Muscle layer of colon (tissue), 2 donors: ENCODE results near the gene GATA3.

ENCODE experiments used
- H3K27ac ChIP-seq: one replicate; pipeline ENCODE4 v1.7.0; 2013; ENCODE audit warnings: low read depth, mild to moderate bottlenecking, low read length, moderate library complexity
- H3K27me3 ChIP-seq, 2 donors: one replicate each; pipeline ENCODE4 v1.7.0; 2013; ENCODE audit warnings: low read length in 2 of 2, mild to moderate bottlenecking in 2 of 2; ENCODE audit not compliant: insufficient read depth in 2 of 2, control insufficient read depth in 1 of 2
- H3K36me3 ChIP-seq: one replicate; pipeline ENCODE4 v1.7.0; 2013; ENCODE audit warnings: mild to moderate bottlenecking, low read length; ENCODE audit not compliant: insufficient read depth
- H3K4me1 ChIP-seq: one replicate; pipeline ENCODE4 v1.7.0; 2013; ENCODE audit warnings: mild to moderate bottlenecking, low read length; ENCODE audit not compliant: insufficient read depth
- H3K4me3 ChIP-seq, 2 donors: one replicate each; pipeline ENCODE4 v1.7.0; 2013; ENCODE audit warnings: low read length in 2 of 2, low read depth in 1 of 2, mild to moderate bottlenecking in 1 of 2, moderate library complexity in 1 of 2
- H3K9ac ChIP-seq: one replicate; pipeline ENCODE4 v1.7.0; 2013; ENCODE audit warnings: low read length
- H3K9me3 ChIP-seq: one replicate; pipeline ENCODE4 v1.7.0; 2013; ENCODE audit warnings: mild to moderate bottlenecking, low read length
- donor health status: abdominal sarcoma.
- donor health status: Adenocarcinoma of cecum.

Gene GATA3

DNA sequence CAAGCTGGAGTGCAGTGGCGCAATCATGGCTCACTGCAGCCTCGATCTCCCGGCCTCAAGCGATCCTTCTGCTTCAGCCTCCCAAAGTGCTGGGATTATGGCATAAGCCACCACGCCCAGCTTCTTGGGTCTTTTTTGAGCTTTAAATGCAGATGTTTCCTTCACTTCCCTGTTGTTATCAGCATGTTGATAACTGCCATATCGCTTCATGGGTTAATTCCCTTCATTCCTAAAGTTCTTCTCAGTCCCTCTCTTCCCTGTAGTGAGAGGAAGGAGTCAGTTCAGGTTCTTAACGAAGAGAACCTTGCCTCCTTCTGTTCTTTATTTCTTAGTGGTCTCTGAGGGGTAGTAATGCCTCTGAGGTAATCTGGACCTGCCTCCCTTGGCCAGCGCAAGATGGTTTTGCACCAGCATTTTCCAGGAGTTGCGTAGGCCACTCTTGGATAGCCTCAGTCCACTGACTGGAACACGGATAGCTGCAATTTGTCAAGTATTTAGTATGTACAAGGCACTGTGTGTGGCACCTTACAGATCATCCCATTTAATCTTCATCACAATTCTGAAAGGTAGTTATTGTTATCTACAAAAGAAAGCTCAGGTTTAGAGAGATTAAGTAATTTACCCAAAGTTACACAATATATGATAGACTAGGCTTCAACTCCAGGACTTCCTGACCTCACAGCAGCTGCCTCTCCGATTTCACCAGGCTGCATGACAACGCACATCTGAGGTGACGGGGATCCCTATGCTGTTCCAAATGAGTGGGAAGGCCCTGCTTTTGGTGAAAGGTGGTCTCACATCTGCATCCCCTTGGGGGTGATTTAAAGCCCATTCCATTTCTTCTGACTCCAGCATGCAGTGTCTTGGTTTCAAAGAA is 60.5 kb downstream of the GATA3 start:
- Histone ChIP-seq H3K4me1 (no peaks in the 10 kb centered on the region), H3K9me3 (no peaks in the 10 kb centered on the region), H3K27ac (no peak overlapping the region), H3K9ac (no peak overlapping the region), H3K27me3 (no peaks in the 10 kb centered on the region), H3K4me3 (no peak overlapping the region), H3K36me3 (no peaks in the 10 kb centered on the region)

DNA sequence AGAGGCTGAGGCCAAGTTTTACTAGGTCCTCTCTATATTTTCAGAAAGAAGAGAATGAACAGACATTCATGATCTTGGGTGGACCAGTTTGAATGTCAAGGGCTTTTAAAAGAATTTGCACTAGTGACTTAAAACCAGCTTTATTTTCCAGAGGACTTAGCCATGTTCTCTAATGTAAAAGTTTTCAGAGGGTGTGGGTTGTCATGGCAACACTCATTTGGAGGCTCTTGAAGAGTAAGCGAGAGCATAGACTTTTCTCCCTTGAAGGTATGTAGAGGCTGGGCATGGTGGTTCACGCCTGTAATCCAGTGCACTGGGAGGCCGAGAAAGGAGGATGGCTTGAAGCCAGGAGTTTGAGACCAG is 61.1 kb downstream of the GATA3 start:
- H3K9ac ChIP-seq: no peak overlapping the region
- H3K36me3 ChIP-seq: no peaks in the 10 kb centered on the region
- no peaks in the 10 kb centered on the region for H3K4me1 ChIP-seq
- no peaks in the 10 kb centered on the region for H3K9me3 ChIP-seq
- no peaks in the 10 kb centered on the region for H3K27me3 ChIP-seq
- no peak overlapping the region for H3K27ac ChIP-seq
- H3K4me3 ChIP-seq: no peak overlapping the region

DNA sequence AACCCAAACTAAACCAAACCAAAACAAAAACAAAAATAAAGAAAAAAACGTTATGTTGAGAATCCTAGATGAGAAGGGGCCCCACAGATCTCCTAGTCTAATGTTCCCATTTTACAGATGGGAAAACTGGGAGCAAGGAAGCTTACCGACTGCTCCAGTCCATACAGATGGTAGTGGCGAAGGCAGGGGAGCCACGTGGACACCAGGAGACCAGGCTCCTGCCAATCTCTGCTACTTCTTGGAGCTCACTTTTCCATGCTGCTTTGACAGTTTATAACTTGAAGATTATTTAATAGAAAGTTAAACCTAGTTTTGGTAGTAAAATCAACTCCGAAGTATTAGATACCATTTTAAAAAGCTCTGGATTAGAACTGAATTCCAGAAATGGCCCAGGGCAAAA is 62.0 kb downstream of the GATA3 start:
- no peaks in the 10 kb centered on the region for H3K4me1 ChIP-seq
- H3K27me3 ChIP-seq: no peaks in the 10 kb centered on the region
- H3K27ac ChIP-seq: no peak overlapping the region
- H3K4me3 ChIP-seq: no peak overlapping the region
- H3K9ac ChIP-seq: no peak overlapping the region
- H3K9me3 ChIP-seq: no peaks in the 10 kb centered on the region
- H3K36me3 ChIP-seq: no peaks in the 10 kb centered on the region

DNA sequence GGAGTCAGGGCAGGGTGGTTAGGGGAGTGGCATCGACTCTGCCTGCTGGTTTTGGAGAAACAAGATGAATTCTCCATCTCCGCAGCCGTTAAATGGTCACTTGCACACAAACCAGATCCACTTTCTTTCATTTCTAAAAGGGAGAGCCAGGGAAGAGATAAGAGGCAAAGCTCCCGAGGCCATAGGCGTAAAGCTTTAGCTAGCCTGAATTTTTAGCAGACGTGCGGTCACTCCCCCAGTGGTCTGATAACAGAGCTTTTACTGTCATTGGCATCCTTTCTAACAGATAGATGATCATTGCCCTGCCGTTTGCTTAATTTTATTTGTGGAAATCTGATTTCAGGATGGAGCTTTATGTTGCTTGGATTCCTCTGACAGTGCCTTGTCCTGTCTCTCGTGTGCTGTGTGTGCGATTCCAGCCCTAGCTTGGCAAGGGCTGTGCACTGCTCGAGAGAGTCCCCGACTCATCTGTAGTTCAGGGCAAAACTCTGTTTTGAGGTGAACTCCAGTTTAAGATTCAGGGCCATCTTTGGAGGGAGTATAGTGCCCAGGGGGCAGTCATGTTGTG is 62.5 kb downstream of the GATA3 start:
- H3K27ac ChIP-seq: no peak overlapping the region
- no peak overlapping the region for H3K4me3 ChIP-seq
- no peaks in the 10 kb centered on the region for H3K9me3 ChIP-seq
- H3K9ac ChIP-seq: no peak overlapping the region
- no peaks in the 10 kb centered on the region for H3K4me1 ChIP-seq
- H3K36me3 ChIP-seq: no peaks in the 10 kb centered on the region
- H3K27me3 ChIP-seq: no peaks in the 10 kb centered on the region

DNA sequence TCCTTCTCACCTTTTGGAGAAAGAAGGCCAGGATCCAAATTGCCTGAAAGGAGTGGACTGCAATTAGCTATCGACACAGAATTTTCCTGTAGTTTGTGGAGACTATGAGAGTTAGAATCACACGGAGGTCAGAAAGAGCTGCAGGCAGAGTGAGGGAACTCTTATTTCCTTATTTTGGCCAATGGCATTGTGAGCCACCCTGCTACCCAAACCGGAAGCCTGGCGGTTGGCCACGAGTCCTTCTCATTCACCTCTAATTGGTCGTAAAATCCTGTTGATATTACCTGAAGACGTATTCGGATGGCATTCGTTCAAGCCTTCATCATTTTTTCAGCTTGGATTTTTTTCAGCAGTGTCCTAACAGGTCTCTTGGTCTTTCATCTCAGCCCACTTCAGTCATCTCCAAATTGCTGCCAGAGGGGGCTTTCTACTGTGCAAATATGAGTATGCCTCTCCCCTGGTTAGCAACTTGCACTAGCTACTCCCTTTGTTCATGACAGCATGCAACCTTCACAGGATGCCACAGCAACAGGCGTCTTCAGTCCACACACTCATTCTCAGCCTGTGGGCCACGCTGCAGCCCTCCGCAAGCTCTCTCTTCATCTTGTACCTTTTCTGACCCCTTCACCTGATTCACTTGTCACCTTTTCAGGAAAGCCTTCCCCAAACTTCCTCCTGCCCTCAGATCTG is 66.9 kb downstream of the GATA3 start:
- H3K36me3 ChIP-seq: no peaks in the 10 kb centered on the region
- H3K4me3 ChIP-seq: no peak overlapping the region
- H3K9me3 ChIP-seq: no peaks in the 10 kb centered on the region
- no peak overlapping the region for H3K27ac ChIP-seq
- H3K4me1 ChIP-seq: no peaks in the 10 kb centered on the region
- no peaks in the 10 kb centered on the region for H3K27me3 ChIP-seq
- no peak overlapping the region for H3K9ac ChIP-seq

DNA sequence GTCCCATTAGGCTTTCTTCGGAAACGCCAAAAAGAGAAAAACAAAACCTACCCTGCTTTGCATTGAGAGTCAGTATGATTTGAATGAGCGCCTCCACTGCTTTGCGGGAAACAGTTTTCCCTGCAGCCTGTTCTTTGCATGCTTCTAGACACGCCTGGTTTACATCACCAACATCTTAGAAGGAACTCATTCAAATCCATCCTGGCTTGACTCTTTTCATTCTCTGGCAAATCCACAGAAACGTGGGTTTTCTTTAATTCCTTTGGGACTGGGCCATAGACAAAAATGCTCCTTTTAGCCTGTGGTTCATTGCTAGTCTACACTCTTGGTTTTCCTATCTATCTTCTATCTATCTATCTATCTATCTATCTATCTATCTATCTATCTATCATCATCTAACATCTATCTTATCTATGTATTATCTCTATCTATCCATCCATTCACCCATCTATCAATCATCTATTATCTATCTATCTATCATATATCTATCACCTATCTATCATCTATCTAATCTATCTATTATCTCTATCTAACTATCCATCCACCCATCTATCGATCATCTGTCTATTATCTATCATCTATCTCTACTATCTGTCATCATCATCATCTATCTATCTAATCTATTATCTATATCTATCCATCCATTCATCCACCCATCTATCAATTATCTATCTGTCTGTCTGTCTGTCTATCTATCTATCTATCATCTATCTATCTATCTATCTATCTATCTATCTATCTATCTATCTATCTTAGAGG is 68.3 kb downstream of the GATA3 start:
- Histone ChIP-seq H3K36me3 (no peaks in the 10 kb centered on the region), H3K4me3 (no peak overlapping the region), H3K9ac (no peak overlapping the region), H3K4me1 (no peaks in the 10 kb centered on the region), H3K27ac (no peak overlapping the region), H3K27me3 (no peaks in the 10 kb centered on the region), H3K9me3 (no peaks in the 10 kb centered on the region)

DNA sequence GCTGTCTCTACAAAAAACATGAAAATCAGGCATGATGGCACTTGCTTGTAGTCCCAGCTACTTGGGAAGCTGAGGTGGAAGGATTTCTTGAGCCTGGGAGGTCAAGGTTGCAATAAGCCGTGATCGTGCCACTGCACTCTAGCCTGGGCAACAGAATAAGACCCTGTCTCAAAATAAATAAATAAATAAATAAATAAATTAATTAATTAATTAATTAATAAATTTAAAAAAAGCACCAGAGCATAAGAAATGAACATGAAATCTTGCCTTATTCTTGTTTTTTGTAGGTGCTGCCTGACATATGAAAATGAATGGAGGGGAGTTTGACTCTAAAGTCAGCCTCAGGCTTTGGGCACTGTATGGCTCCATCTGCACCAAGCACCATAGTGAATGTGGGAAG is 69.9 kb downstream of the GATA3 start:
- no peak overlapping the region for H3K9ac ChIP-seq

More for the DNA sequence above, 69.9 kb downstream of the GATA3 start:
- Histone ChIP-seq H3K4me1 (no peaks in the 10 kb centered on the region), H3K36me3 (no peaks in the 10 kb centered on the region), H3K4me3 (no peak overlapping the region), H3K27me3 (no peaks in the 10 kb centered on the region), H3K27ac (no peak overlapping the region), H3K9me3 (no peaks in the 10 kb centered on the region)
